H9 (cell line): ENCODE measurements around the gene RPL19. TPM values are rescaled to one million over a fixed set of nuclear protein-coding genes. Genes with fewer than 3 reads are reported as not detected.

Source experiments
- DNase-seq: peaks from one replicate; pipeline ENCODE4 v3.0.0-alpha.2; 2017
- H2AFZ ChIP-seq: one replicate; pipeline ENCODE4 v1.6.1; 2013; ENCODE audit warnings: mild to moderate bottlenecking, low read length, control low read depth, moderate library complexity
- H2AK5ac ChIP-seq: 2 replicates; pipeline ENCODE4 v1.6.1; 2013; ENCODE audit warnings: low read length, control low read depth, mixed read lengths; ENCODE audit not compliant: insufficient read length
- H2BK120ac ChIP-seq: one replicate; pipeline ENCODE4 v1.6.1; 2013; ENCODE audit warnings: low read depth, mild to moderate bottlenecking, low read length, control low read depth, inconsistent platforms; ENCODE audit not compliant: poor library complexity, severe bottlenecking
- H2BK12ac ChIP-seq: 2 replicates; pipeline ENCODE4 v1.6.1; 2013; ENCODE audit warnings: low read length, control low read depth, mixed read lengths, low read depth; ENCODE audit not compliant: insufficient read length
- H2BK15ac ChIP-seq: 2 replicates; pipeline ENCODE4 v1.6.1; 2013; ENCODE audit warnings: low read depth, low read length, control low read depth
- H2BK20ac ChIP-seq: one replicate; pipeline ENCODE4 v1.6.1; 2013; ENCODE audit warnings: low read depth, mild to moderate bottlenecking, low read length, control low read depth, inconsistent platforms; ENCODE audit not compliant: poor library complexity, severe bottlenecking
- H2BK5ac ChIP-seq: 2 replicates; pipeline ENCODE4 v1.6.1; 2013; ENCODE audit warnings: low read length, control low read depth, mixed read lengths; ENCODE audit not compliant: insufficient read length
- H3K14ac ChIP-seq: 2 replicates; pipeline ENCODE4 v1.6.1; 2013; ENCODE audit warnings: low read length, control low read depth; ENCODE audit not compliant: insufficient read depth
- H3K18ac ChIP-seq: 2 replicates; pipeline ENCODE4 v1.6.1; 2013; ENCODE audit warnings: low read depth, mild to moderate bottlenecking, mixed read lengths, low read length, control low read depth; ENCODE audit not compliant: insufficient read length
- H3K23ac ChIP-seq: 2 replicates; pipeline ENCODE4 v1.6.1; 2013; ENCODE audit warnings: low read length, control low read depth, mixed read lengths, low read depth; ENCODE audit not compliant: insufficient read length
- H3K23me2 ChIP-seq: 2 replicates; pipeline ENCODE4 v1.6.1; 2013; ENCODE audit warnings: low read depth, mild to moderate bottlenecking, mixed read lengths, low read length, control low read depth; ENCODE audit not compliant: insufficient read length, poor library complexity, severe bottlenecking
- H3K27ac ChIP-seq: 2 replicates; pipeline ENCODE4 v1.5.1; 2013; ENCODE audit warnings: low read length, control low read depth, mixed read lengths, low read depth; ENCODE audit not compliant: insufficient read length
- H3K27me3 ChIP-seq: 2 replicates; pipeline ENCODE4 v1.6.1; 2013; ENCODE audit warnings: low read length, control low read depth, inconsistent platforms; ENCODE audit not compliant: insufficient read depth
- H3K4ac ChIP-seq: 2 replicates; pipeline ENCODE4 v1.6.1; 2013; ENCODE audit warnings: low read depth, mild to moderate bottlenecking, control low read depth, inconsistent platforms, low read length, moderate library complexity
- H3K4me1 ChIP-seq: 2 replicates; pipeline ENCODE4 v1.6.1; 2013; ENCODE audit warnings: low read length, control low read depth, inconsistent platforms; ENCODE audit not compliant: insufficient read depth
- H3K4me2 ChIP-seq: 2 replicates; pipeline ENCODE4 v1.6.1; 2013; ENCODE audit warnings: low read length, control low read depth, mixed read lengths; ENCODE audit not compliant: insufficient read length, insufficient read depth
- H3K56ac ChIP-seq: 2 replicates; pipeline ENCODE4 v1.6.1; 2013; ENCODE audit warnings: low read depth, mild to moderate bottlenecking, mixed read lengths, low read length, control low read depth; ENCODE audit not compliant: insufficient read length
- H3K79me1 ChIP-seq: 2 replicates; pipeline ENCODE4 v1.6.1; 2013; ENCODE audit warnings: low read depth, mild to moderate bottlenecking, moderate library complexity, low read length, control low read depth, inconsistent platforms; ENCODE audit not compliant: insufficient read depth, poor library complexity, severe bottlenecking
- H3K79me2 ChIP-seq: 2 replicates; pipeline ENCODE4 v1.6.1; 2013; ENCODE audit warnings: low read length, control low read depth, inconsistent platforms; ENCODE audit not compliant: insufficient read depth
- H3K9ac ChIP-seq: 2 replicates; pipeline ENCODE4 v1.6.1; 2013; ENCODE audit warnings: low read length, control low read depth, mixed read lengths; ENCODE audit not compliant: insufficient read length; ENCODE audit errors: extremely low read depth
- H3K9me3 ChIP-seq: one replicate; pipeline ENCODE4 v1.6.1; 2013; ENCODE audit warnings: low read depth, low read length, inconsistent platforms; ENCODE audit not compliant: control insufficient read depth
- H3T11ph ChIP-seq: one replicate; pipeline ENCODE4 v1.6.1; 2013; ENCODE audit warnings: mild to moderate bottlenecking, low read length, control low read depth, inconsistent platforms
- H4K20me1 ChIP-seq: one replicate; pipeline ENCODE4 v1.6.1; 2013; ENCODE audit not compliant: control insufficient read depth, insufficient read length, insufficient read depth
- H4K5ac ChIP-seq: 2 replicates; pipeline ENCODE4 v1.6.1; 2013; ENCODE audit warnings: low read depth, mild to moderate bottlenecking, mixed read lengths, low read length, control low read depth; ENCODE audit not compliant: insufficient read length
- H4K8ac ChIP-seq: replicated peaks from 2 replicates; pipeline ENCODE4 v1.6.1; 2013; ENCODE audit warnings: low read length, control low read depth, mixed read lengths, low read depth; ENCODE audit not compliant: insufficient read length
- H4K91ac ChIP-seq: 2 replicates; pipeline ENCODE4 v1.6.1; 2013; ENCODE audit warnings: low read depth, mild to moderate bottlenecking, moderate library complexity, mixed read lengths, low read length, control low read depth; ENCODE audit not compliant: insufficient read length
- H3K27ac Mint-ChIP-seq, 3 experiments: 2 replicates in 2 of 3; 3 replicates in 1 of 3; pipeline ENCODE4 v1.8.0; 2020 to 2021; ENCODE audit warnings: mixed read lengths in 3 of 3, mild to moderate bottlenecking in 1 of 3, moderate library complexity in 1 of 3
- H3K27me3 Mint-ChIP-seq: 2 replicates; pipeline ENCODE4 v1.8.0; 2021; ENCODE audit warnings: low read depth, mild to moderate bottlenecking, moderate library complexity, mixed read lengths
- H3K36me3 Mint-ChIP-seq, 3 experiments: 2 replicates in 2 of 3; 3 replicates in 1 of 3; pipeline ENCODE4 v1.8.0; 2020 to 2021; ENCODE audit warnings: low read depth in 3 of 3, mixed read lengths in 3 of 3; ENCODE audit not compliant: insufficient read depth in 1 of 3
- H3K4me1 Mint-ChIP-seq, 2 experiments: 2 replicates each; pipeline ENCODE4 v1.8.0; 2020; ENCODE audit warnings: mixed read lengths in 2 of 2
- H3K4me3 Mint-ChIP-seq, 2 experiments: 2 replicates in 1 of 2; 3 replicates in 1 of 2; pipeline ENCODE4 v1.8.0; 2020 to 2021; ENCODE audit warnings: mild to moderate bottlenecking in 2 of 2, mixed read lengths in 2 of 2, moderate library complexity in 1 of 2
- H3K9me3 Mint-ChIP-seq, 2 experiments: 2 replicates in 1 of 2; 3 replicates in 1 of 2; pipeline ENCODE4 v1.8.0; 2020; ENCODE audit warnings: mild to moderate bottlenecking in 2 of 2, mixed read lengths in 2 of 2, moderate library complexity in 1 of 2
- CTCF ChIP-seq: fragments of 200-600 bp; sonication (generic); conservative IDR thresholded peaks from 3 replicates; pipeline ENCODE4 v1.8.0; 2021; ENCODE audit warnings: antibody characterized with exemption, mild to moderate bottlenecking
- WGBS: extraction: QIAGEN DNeasy Blood & Tissue Kit; methylation state at CpG from one replicate; pipeline ENCODE4 v1.1.7; 2013; ENCODE audit warnings: missing lambda C conversion rate, low lambda C conversion rate, mixed read lengths; ENCODE audit not compliant: insufficient read length; ENCODE audit errors: extremely low coverage; 5-methylcytosine and 5-hydroxymethylcytosine counted together
- total RNA-seq: library from RNA; stranded (reverse); gene quantifications from 2 replicates; pipeline ENCODE4 v1.2.1, GENCODE V29; 2021

Gene RPL19
- total RNA-seq, 1 experiment from 2014 or later, result 2,038 TPM

GRCh38 chr17:39252788-39253460, 52.8 kb downstream of the RPL19 start:
- Histone ChIP-seq H2BK5ac (no peak overlapping the region), H2AK5ac (no peak overlapping the region), H3K56ac (no peak overlapping the region), H3K9me3 (no peaks in the 10 kb centered on the region), H4K20me1 (peaks cover 2% of the 10 kb centered on the region), H2BK120ac (no peak overlapping the region), H3K4me1 (no peaks in the 10 kb centered on the region), H3K23me2 (no peaks in the 10 kb centered on the region), H2BK20ac (no peak overlapping the region), H2BK15ac (no peak overlapping the region), H3K18ac (no peak overlapping the region), H3K4me2 (no peak overlapping the region), H3K4ac (no peak overlapping the region), H2BK12ac (no peak overlapping the region), H2AFZ (no peak overlapping the region), H3T11ph (no peak overlapping the region), H3K27me3 (no peaks in the 10 kb centered on the region), H3K14ac (no peak overlapping the region; the same call in 1 of the 2 replicates), H4K8ac (no peak overlapping the region), H3K79me1 (no peaks in the 10 kb centered on the region), H4K5ac (no peak overlapping the region), H3K27ac (no peak overlapping the region), H3K9ac (no peak overlapping the region), H4K91ac (no peak overlapping the region), H3K23ac (no peak overlapping the region), H3K79me2 (no peaks in the 10 kb centered on the region)
- Mint-ChIP-seq H3K27me3 (no peaks in the 10 kb centered on the region), H3K27ac (no peak overlapping the region; a peak in 1 of 7 replicates), H3K4me3 (no peak overlapping the region), H3K36me3 (peaks cover 0 to 9% (median 8%) of the 10 kb centered on the region in 3 experiments; a peak in 3 of 7 replicates), H3K9me3 (no peaks in the 10 kb centered on the region), H3K4me1 (peaks cover 9 to 14% of the 10 kb centered on the region in 2 experiments; a peak in 3 of 4 replicates)
- whole genome bisulfite sequencing, result no CpG with 5 or more reads among the region's 7 CpGs
- peak; percentile 20; the same call in 1 of the 3 replicates for TF ChIP-seq CTCF
- DNase-seq, result peak; percentile 71

Other genes starting within 250 kb of the RPL19 start
- not detected in 2 replicates for gene FBXO47, start 232.9 kb upstream of the RPL19 start, total RNA-seq
- 1.6 and 2.0 TPM in 2 replicates for gene PLXDC1, start 48.6 kb upstream of the RPL19 start, total RNA-seq
- gene ARL5C, start 34.1 kb upstream of the RPL19 start, total RNA-seq, result not detected in 2 replicates
- gene CACNB1, start 2.6 kb upstream of the RPL19 start, total RNA-seq, result 17.5 and 20.0 TPM in 2 replicates
- 1.5 and 2.5 TPM in 2 replicates for gene STAC2, start 25.7 kb downstream of the RPL19 start, total RNA-seq
- 18.2 and 18.4 TPM in 2 replicates for gene FBXL20, start 201.3 kb downstream of the RPL19 start, total RNA-seq